HG03196 (cell line): ENCODE results near the gene SIL1.
"Not testable (repeated sequence)": the region's sequence is repeated elsewhere in the genome, so short reads cannot be mapped to it uniquely, and the experiment has no call there.

Source experiments
- ATAC-seq: cut with Tn5 transposase; IDR thresholded peaks from one replicate; pipeline ENCODE4 v1.9.1; 2021; ENCODE audit not compliant: unreplicated experiment

SIL1 gene

DNA sequence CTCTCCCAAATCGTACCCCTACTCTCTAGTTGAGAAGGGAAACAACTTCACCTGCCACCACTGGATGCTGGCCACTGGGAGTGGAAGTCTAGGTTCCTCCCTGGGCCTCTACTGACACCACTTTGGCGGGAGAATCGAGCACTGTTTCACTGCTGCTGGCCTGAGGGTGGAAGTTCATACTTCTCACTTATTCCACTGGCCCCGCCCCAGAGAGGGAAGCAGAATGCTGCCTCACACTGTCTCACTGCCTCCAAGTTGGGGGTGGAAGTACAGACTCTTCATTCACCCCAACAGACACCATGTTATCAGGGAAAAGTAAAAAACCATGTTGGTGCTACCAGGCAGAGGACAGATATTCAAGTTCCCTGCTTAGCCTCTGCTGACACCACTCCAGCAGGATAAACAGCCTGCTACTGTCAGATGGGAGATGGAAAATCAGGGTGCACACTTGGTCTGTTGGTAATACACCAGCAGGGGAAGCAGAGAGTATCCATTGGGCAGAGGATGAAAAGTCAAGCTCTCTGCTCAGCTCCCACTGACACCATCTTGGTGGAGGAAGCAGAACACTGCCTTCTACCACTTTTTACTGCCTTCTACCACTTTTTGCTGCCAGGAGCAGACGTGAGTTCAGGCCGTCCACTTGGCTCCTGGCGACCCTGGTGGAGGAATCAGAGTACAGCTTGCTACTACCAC, 159.4 kb downstream of the SIL1 start:
- no peak for ATAC-seq

DNA sequence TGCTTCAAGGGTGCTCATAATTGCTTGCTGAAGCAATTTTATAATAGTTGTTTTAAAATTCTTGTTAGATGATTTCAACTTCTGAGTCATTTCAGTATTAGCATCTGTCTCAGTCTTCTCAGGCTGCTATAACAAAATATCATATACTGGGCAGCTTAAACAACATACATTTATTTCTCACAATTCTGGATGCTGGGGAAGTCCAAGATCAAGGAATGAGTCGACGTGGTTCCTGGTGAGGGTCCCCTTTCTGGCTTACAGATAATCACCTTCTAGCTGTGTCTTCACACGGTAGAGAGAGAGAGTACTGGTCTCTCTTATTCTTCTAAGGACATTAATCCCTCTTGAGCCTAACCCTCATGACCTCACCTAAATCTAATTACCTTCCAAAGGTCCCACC, 160.4 kb downstream of the SIL1 start:
- ATAC-seq: no peak

DNA sequence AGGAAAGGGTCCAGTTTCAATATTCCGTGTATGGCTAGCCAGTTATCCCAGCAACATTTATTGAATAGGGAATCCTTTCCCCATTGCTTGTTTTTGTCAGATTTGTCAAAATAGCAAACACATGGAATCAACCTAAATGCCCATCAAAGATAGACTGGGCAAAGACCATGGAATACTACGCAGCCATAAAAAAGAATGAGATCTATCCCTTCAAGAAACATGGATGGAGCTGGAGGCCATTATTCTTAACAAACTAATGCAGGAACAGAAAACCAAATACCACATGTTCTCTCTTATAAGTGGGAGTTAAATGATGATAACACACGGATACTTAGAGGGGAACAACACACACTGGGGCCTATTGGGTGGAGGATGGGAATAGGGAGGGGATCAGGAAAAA, 161.8 kb downstream of the SIL1 start:
- ATAC-seq: not testable (repeated sequence)

DNA sequence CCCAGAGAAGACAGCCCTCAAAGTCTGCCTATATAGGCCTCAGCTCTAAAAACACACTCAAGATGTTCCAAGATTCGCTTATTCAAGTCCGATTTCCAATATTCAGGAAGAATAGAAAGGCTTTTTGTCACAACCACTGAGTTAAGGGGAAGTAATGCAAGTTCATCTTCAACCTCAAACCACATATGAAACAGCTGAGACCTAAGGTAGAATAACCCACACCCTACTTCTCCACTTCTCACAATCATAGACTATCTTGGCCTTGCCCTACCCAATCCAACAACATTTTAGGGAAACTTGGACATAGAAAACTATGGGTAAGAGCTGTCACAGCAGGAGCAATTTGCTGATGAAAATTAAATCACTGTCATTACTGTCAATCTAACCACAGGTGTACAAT, 171.0 kb downstream of the SIL1 start:
- ATAC-seq: no peak

DNA sequence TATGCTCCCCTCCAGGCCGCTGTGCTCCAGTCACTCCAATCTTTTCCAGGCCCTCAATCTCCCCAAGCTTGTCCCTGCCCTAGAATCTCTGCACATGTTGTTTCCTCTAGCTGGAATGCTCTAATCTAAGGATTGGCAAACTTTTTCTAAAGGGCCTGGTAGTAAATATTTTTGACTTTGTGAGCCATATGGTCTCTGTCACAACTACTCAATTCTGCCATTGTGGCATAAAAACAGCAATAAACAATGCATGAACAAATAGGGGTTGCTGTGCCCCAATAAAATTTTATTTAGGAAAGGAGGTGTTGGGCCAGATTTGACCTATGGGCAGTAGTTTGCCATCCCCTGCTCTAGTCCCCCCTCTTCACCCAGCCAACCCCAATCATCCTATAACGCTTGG, 172.5 kb downstream of the SIL1 start:
- no peak for ATAC-seq

DNA sequence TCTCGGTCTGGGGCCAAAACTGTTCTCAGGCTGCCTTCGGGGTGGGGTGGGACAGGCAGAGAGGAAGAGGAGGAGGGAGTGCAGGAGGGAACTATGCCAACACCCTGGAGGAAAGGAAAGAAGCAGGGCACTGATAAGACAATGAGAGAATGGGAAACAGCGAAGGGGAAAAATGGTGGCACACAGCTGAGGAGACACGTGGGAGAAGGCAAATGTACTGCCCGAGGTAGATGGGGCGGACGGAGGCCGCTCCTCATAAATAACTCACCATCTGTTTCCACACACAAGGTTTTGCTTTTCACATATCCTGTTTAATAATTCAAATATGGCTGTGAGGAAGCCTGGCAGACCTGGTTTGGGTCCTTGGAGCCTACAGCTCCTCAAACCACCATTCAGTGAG, 174.9 kb downstream of the SIL1 start:
- ATAC-seq: no peak

DNA sequence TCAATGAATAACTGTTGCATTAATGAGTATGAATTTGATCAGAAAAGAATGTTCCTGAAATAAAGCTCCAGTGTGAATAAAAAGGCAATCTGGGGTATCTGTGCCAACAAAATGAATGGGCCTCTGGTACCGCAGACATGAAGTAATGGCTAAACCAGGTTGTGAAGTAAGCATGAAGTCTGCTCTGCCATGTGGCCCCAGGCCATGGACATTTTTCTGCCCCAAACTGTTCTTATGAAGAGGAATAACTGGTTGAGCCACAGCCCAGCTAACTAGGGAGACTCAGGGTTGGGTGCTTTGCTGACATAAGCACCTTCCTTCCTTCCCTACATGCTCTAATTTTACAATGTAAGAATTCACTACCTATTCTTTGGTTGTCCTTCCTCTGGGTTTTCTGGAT, 175.6 kb downstream of the SIL1 start:
- ATAC-seq: no peak

DNA sequence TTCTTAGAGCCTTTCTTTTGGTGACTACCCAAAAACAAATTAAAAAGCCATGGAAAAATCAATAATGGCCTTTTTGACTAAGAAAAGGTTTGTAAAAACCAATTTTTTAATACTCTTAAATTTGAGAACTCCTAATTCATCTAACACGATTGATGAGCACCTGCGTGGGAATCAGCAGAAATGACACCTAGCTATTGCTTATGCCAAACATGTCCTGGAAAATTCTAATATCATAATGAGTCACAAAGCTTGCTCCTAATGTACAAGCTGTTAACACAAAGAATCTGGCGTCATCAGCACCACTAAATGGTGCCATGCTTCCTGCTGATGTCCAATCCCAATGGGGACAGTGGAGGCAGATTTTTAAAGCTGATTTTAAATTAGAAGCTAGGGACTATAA, 176.8 kb downstream of the SIL1 start:
- ATAC-seq: no peak

DNA sequence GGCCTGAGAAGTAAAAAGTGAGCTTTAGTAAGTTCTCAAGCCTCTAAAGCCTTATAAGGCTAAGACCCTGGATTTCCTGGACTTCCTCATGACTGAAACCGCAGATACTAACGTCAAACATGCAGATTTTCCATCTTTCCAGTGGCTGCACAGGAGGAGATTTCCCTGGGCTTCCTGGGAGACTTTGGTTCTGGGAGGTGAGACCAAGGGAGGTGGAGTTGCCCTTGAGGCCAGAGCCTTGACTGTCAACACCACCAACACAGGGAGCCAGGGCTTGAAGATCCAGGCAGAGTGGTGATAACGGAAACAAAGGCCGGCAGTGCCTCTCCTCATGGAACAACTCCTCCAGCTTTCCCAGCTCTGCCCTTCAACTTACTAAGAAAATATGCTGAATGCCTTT, 178.3 kb downstream of the SIL1 start:
- ATAC-seq: no peak

DNA sequence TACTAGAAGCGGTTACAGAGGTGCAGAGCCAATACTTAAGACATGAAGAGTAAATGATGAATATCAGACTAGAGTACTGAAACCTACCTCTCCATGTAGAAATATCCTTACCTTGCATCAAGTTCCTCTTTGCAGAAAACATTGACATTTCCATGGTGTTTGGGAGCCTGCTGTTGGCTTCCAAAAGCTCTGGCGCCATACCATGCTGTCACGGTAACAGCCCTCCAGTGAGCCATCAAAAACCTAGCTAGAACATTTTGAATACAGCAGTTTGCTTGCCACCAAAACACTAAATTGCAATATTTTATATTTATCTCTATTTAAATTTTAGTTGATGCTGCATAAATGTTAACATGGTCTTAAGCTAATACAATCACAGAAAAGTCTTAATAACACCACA, 179.0 kb downstream of the SIL1 start:
- no peak for ATAC-seq

DNA sequence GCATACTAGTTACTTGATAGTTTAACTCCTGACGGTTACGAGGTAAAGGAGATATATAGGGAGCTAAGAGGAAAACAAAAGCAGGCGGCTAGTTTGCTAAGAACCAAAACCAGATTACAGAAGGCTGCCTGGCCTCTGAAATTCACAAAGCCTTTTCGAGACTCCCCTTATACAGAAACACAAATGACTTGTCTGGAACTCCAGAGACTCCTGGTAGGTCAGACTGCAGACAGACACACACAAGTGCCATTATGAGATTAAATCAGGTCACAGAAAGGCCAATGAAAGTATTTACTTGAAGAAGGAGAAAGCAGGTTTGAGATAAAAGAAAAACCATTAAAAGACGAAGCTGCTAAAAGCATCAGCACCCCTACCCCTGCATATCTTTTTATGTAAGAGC, 180.5 kb downstream of the SIL1 start:
- no peak for ATAC-seq

DNA sequence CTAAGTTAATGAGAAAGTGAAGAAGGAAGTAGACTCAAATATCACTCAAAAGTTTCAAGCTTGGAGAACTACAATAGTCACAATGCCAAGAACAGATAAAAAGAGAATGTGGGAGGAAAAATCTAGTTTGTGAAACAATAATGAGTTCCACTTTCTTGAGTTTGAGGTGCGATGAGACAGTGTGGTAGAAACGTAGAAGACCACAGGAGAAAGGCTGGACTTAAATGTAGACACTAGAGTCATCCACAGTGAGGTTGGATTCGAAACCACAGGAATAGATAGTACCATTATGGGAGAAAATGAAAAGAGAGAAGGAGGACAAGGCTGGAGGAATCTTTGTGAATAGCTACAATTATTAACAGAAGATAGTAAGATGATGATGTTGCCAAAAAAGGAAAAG, 182.0 kb downstream of the SIL1 start:
- no peak for ATAC-seq

DNA sequence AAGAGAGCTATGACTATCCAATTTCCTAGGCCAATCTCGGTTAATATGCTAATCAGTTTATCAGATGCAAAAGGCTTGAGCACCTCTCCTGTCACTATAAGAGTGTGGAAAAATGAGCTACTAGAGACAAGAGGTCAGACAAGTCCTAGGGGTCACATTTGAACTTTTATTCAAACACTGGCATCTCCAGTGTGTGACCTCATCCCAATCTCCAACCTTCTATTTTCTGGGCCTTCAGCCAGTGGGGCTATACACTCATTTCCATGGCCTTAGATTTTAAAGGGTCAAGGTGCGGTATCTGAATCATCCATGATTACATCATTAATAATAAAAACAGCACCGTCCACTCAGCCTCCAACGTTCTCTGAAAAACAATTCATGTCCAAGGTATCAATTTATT, 183.4 kb downstream of the SIL1 start:
- no peak for ATAC-seq

DNA sequence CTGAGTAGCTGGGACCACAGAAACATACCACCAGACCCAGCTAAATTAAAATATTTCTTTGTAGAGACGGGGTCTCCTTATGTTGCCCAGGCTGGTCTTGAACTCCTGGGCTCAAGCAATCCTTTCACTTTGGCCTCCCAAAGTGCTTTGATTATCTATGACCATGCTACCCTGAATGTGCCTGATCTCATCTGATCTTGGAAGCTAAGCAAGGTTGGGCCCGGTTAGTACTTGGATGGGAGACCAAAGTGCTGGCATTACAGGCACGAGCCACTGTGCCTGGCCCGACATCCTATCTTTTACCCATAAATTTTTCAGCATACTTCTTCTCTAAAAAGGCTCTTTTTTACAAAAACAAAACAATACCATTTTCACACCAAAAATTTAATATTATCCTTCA, 186.0 kb downstream of the SIL1 start:
- ATAC-seq: no peak

DNA sequence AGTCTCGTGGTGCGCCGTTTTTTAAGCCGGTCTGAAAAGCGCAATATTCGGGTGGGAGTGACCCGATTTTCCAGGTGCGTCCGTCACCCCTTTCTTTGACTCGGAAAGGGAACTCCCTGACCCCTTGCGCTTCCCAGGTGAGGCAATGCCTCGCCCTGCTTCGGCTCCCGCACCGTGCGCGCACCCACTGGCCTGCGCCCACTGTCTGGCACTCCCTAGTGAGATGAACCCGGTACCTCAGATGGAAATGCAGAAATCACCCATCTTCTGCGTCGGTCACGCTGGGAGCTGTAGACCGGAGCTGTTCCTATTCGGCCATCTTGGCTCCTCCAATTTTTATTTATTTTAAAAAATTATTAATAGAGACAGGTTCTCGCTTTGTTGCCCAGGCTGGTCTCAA, 187.0 kb downstream of the SIL1 start:
- not testable (repeated sequence) for ATAC-seq

DNA sequence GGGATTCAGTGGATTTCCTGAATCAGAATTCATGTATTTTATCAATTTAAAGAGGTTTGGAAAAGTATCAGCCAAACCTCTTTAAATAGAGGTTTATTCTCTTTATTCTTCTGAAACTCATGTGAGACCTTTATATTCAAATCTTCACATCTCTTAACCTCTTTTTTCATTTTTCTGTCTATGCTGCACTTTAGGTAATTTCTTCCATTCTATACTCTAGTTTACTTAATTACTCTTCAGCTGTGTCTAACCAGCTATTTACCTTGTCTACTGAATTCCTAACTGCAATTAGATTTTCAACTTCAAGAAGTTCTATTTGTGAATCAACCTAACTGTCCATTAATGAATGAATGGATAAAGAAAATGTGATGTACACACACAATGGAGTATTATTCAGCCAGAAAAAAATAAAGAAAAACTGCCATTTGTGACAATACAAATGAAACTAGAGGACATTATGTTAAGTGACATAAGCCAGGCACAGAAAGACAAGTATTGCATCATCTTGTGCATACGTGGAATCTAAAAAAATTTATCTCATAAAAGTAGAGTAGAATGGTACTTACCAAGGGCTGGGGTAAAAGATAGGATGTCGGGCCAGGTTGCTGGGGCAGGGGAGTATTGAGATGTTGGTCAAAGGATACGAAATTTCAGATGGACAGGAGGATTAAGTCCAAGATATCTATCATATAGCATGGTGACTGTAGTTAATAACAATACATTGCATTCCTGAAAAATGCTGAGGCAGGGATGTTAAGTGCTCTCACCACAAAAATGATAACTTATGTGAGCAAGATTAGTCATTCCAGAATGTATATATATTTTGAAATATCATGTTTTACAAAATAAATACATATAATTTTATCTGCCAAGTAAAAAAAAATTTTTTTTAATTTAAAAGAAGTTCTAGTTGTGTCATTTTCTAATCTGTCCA, 193.5 kb downstream of the SIL1 start:
- ATAC-seq: no peak

DNA sequence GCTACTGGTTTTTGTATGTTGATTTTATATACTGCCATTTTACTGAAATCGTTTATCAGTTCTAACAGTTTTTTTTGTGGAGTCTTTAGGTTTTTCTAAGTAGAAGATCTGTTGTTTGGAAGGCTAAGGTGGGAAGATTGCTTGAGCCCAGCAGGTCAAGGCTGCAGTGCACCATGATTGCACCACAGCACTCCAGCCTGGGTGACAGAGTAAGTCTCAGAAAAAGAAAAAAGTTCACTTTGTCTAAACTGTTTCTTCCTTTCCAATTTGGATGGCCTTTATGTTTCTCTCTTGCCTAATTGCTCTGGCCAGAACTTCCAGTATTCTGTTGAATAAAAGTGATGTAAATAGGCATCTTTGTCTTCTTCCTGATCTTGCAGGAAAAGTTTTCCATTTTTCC, 198.5 kb downstream of the SIL1 start:
- ATAC-seq: no peak

DNA sequence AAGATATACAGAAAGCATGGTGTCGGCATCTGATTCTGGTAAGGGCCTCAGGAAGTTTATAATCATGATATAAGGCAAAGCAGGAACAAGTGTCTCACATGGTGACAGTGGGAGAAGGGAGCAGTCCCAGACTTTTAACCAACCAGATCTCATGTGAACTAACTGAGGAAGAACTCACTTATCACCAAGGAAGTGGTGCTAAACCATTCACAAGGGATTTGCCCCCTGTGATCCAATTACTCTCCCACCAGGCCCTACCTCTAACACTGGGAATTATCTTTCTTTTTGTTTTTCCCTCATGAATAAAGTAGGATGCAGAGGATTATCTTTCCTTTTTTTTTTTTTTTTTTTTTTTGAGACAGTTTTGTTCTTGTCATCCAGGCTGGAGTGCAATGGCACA, 199.6 kb downstream of the SIL1 start:
- no peak for ATAC-seq

DNA sequence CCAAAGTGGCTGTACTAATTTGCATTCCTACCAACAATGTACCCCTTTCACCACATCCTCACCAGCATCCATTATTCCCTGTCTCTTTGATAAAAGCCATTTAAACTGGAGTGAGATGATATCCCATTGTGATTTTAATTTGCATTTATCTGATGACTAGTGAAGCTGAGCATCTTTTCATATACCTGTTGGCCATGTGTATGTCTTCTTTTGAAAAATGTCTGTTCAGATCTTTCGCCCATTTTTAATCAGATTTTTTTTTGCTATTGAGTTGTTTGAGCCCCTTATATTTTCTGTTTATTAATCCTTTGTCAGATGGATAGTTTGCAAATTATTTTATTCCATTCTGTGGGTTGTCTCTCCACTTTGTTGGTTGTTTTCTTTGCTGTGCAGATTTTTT, 202.0 kb downstream of the SIL1 start:
- no peak for ATAC-seq

DNA sequence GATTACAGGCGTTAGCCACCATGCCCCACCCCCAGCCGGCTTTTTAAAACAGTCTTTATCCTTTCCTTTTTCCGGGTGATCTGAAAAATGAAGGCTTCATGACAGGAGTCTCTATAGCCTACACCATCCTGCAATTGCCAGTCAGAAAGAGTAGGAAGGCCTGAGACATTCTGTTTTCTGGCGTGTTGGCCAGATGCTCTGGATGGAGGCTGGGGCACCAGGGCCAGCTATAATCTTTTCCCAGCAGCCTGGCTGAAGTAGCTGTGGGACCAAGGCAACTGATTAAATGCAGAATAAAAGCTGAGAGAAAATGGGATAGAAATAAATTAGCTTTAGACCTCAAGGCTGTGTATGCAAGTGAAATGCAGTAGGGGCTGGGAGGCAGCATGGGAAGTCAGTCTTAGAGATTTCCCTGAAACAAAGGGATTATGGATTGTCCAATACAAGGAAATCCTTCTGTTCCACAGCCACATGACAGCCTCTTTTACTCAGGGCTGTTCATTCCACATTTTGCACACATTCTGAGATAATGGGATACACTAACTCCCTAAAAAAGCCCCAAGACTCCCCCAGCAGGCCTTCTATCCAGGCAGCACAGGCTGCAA, 207.1 kb downstream of the SIL1 start:
- no peak for ATAC-seq

DNA sequence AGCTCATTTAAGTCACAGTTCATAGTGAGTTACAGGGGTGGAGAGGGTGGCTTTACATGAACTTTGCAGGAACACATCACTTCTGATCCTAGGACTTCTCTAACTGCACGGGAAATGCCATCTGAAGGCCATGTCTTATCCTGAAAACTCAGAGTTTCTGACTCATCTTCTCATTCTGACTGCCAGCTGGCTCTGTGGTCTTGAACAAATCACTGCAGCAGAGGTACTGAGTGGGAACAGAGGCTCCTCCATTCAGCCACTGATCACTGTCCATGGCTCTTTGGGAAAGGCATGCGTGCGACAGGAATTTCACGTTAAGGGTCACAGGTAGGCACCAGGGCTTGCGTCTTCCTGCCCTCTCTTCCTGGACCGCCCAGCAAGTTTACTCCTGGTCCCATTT, 208.4 kb downstream of the SIL1 start:
- no peak for ATAC-seq

DNA sequence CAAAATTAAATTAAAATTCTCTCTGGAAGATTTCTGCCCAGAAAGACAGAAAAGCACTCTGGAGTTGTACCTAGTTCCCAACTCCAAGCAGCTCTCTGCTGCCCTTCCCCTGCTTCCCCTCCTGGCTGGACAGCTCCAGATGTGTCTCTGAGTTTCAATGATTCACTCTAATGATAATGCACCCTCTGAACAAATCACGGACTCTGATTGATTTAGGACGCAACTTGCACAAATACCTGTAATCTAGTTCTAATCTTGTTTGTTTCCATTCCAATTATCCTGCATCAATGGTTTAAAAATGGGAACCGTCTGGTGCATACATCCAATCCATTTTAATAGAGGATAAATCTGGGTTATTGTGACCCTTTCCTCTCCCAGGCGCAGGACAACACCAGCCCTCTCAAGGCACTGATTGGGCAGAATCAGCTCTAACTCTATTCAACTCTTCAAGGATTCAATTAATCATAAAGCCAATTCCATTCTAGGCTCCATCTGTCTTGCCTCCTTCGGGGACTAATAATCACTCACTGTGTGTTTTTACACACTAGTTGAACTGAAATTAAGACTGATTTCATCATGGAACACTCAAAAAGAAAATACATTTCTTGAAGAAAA, 211.9 kb downstream of the SIL1 start:
- no peak for ATAC-seq
